Muscle of back (tissue), 10 donors: ENCODE data around the gene TMEM63C. TPM values are rescaled to one million over a fixed set of nuclear protein-coding genes. Genes with fewer than 3 reads are reported as not detected.

ENCODE experiments used
- polyA plus RNA-seq, 10 donors: library from polyadenylated mRNA; unstranded; fragments of 120-200 nt; gene quantifications; one replicate each; pipeline ENCODE4 v1.2.1, GENCODE V29; 2013; ENCODE audit not compliant: insufficient read length in 10 of 10

Gene TMEM63C
- polyA plus RNA-seq, 10 donors = 0.35 to 2.5 (median 0.84) TPM

Other genes with a start within 250 kb of the TMEM63C start
- gene IRF2BPL, start 153.1 kb upstream of the TMEM63C start, polyA plus RNA-seq = 10 to 100 TPM; 16.9 to 31.0 (median 20.7) TPM
- gene CIPC, start 83.5 kb upstream of the TMEM63C start, polyA plus RNA-seq = 10 to 100 TPM; 10.3 to 31.0 (median 20.9) TPM
- gene ZDHHC22, start 40.0 kb upstream of the TMEM63C start, polyA plus RNA-seq = under 1 TPM; 0.36 to 0.76 (median 0.52) TPM
- not detected for gene NGB, start 89.4 kb downstream of the TMEM63C start, polyA plus RNA-seq
- gene POMT2, start 139.1 kb downstream of the TMEM63C start, polyA plus RNA-seq = 10 to 100 TPM; 15.3 to 34.0 (median 28.2) TPM
- gene GSTZ1, start 139.2 kb downstream of the TMEM63C start, polyA plus RNA-seq = 10 to 100 TPM; 16.9 to 27.7 (median 21.5) TPM
- 1 to 10 TPM; 4.2 to 8.1 (median 6.2) TPM for gene TMED8, start 195.3 kb downstream of the TMEM63C start, polyA plus RNA-seq
- under 1 TPM; 0.09 to 0.75 (median 0.51) TPM for gene SAMD15, start 195.6 kb downstream of the TMEM63C start, polyA plus RNA-seq
- under 1 TPM; 0.11 to 0.68 (median 0.29) TPM for gene NOXRED1, start 241.7 kb downstream of the TMEM63C start, polyA plus RNA-seq